Ureter (tissue), 1 donor: ENCODE results near the gene PLVAP. TPM values are rescaled to one million over a fixed set of nuclear protein-coding genes. Genes with fewer than 3 reads are reported as not detected.

Experiments used
- DNase-seq: peaks from one replicate; pipeline ENCODE4 v3.0.0-alpha.2; 2020; ENCODE audit warnings: low spot score
- total RNA-seq: library from RNA; stranded (reverse); gene quantifications from one replicate; pipeline ENCODE4 v1.2.4, GENCODE V29; 2023
- donor health status: DM: yes; HTN: yes; CAD: no.

PLVAP gene
- total RNA-seq, 1 donor from 2014 or later, result 159 TPM

GRCh38 chr19:17357724-17358123 lies 19.4 kb downstream of the PLVAP start:
- no peak for DNase-seq

GRCh38 chr19:17357078-17357666 lies 20.0 kb downstream of the PLVAP start:
- DNase-seq, result no peak

- DNase-seq, result no peak
These were observed 23.8 kb downstream of the PLVAP start for GRCh38 chr19:17353386-17353785.

GRCh38 chr19:17352608-17353280 lies 24.4 kb downstream of the PLVAP start:
- DNase-seq, result no peak

GRCh38 chr19:17351815-17352435 lies 25.2 kb downstream of the PLVAP start:
- no peak for DNase-seq

- peak; percentile 74 for DNase-seq
These were observed 28.4 kb downstream of the PLVAP start for GRCh38 chr19:17348700-17349099.

- DNase-seq, result no peak
These were observed 29.3 kb downstream of the PLVAP start for GRCh38 chr19:17347877-17348276.

GRCh38 chr19:17347361-17347760 lies 29.8 kb downstream of the PLVAP start:
- no peak for DNase-seq

- DNase-seq, result peak; percentile 79
These were observed 31.0 kb downstream of the PLVAP start for GRCh38 chr19:17346109-17346671.

- no peak for DNase-seq
These were observed 35.3 kb downstream of the PLVAP start for GRCh38 chr19:17341845-17342244.

- no peak for DNase-seq
These were observed 35.8 kb downstream of the PLVAP start for GRCh38 chr19:17341386-17341785.

GRCh38 chr19:17340871-17341357 lies 36.2 kb downstream of the PLVAP start:
- DNase-seq, result no peak

- no peak for DNase-seq
These were observed 36.8 kb downstream of the PLVAP start for GRCh38 chr19:17340302-17340870.

GRCh38 chr19:17339088-17339741 lies 37.9 kb downstream of the PLVAP start:
- DNase-seq, result no peak

- peak; percentile 49 for DNase-seq
These were observed 38.6 kb downstream of the PLVAP start for GRCh38 chr19:17338433-17339078.

GRCh38 chr19:17337675-17338432 lies 39.3 kb downstream of the PLVAP start:
- no peak for DNase-seq

- peak; percentile 97 for DNase-seq
These were observed 40.1 kb downstream of the PLVAP start, which contains the start of gene GTPBP3 for GRCh38 chr19:17336872-17337674. Gene GTPBP3, plus strand, starts transcription at chr19:17337553. Its CDS starts 59 bp downstream, at chr19:17337612.

- no peak for DNase-seq
These were observed 41.6 kb downstream of the PLVAP start for GRCh38 chr19:17335575-17335974.
